ENCODE results near the gene CRTC2. TPM values are rescaled to one million over a fixed set of nuclear protein-coding genes. Genes with fewer than 3 reads are reported as not detected.

Gene CRTC2
- polyA plus RNA-seq, 1 donor from 2014 or later: 12.1 TPM

DNA sequence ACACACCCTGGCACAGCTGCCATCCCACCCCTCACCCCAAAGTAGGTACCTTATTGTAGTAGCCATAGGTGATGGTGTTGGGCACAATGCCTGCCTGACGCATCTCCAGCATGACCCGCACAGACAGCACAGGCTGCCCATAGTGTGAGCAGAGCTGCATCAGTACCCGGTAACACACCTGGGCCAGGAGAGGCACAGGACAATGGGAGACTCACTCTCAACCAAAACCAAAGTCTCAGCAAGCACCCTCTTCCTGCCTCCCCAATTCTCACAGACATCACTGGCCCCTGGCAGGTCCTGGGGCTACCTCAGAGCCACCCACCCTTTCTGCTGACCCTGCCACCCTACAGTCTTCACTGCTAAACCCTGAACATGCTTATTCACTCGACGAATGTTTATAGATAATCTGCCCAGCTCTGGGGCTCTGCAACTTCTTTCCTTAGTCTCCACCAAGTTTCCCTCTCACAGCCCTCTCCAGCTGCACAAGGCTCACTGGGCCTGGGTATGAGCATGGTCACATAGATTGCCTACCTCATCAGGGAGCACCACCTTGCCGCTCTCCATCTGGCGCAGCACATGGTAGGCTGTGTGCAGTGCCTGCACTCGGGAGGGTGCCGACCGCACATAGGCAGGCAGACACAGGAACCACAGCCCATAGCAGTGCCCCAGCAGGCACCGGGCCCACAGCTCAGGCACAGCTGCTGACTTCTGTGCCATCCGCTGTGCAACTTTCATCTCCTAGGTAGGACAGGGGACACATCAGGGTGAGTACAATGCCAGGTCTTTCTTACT, 22.2 kb downstream of the CRTC2 start:
- no peak overlapping the region for H3K27ac ChIP-seq (ENCODE audit: low read length)
- no peaks in the 10 kb centered on the region for H3K27me3 ChIP-seq (ENCODE audit: insufficient read depth, low read depth, low read length)
- no peak overlapping the region for H2AFZ ChIP-seq (ENCODE audit: low read depth, low read length)
- H3K9me2 ChIP-seq (ENCODE audit: insufficient read depth, low read length): no peaks in the 10 kb centered on the region
- H3K4me3 ChIP-seq (ENCODE audit: low read length): no peak overlapping the region
- no peaks in the 10 kb centered on the region for H3K36me3 ChIP-seq (ENCODE audit: insufficient read depth, low read length)
- TF ChIP-seq, protein P1, sequence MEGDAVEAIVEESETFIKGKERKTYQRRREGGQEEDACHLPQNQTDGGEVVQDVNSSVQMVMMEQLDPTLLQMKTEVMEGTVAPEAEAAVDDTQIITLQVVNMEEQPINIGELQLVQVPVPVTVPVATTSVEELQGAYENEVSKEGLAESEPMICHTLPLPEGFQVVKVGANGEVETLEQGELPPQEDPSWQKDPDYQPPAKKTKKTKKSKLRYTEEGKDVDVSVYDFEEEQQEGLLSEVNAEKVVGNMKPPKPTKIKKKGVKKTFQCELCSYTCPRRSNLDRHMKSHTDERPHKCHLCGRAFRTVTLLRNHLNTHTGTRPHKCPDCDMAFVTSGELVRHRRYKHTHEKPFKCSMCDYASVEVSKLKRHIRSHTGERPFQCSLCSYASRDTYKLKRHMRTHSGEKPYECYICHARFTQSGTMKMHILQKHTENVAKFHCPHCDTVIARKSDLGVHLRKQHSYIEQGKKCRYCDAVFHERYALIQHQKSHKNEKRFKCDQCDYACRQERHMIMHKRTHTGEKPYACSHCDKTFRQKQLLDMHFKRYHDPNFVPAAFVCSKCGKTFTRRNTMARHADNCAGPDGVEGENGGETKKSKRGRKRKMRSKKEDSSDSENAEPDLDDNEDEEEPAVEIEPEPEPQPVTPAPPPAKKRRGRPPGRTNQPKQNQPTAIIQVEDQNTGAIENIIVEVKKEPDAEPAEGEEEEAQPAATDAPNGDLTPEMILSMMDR (IDR thresholded peaks at IDR 0.05; ENCODE audit: poor library complexity, severe bottlenecking): no peak
- TF ChIP-seq POLR2AphosphoS5 (IDR thresholded peaks at IDR 0.05) (no peak), SMC3 (conservative IDR thresholded peaks at IDR 0.05; ENCODE audit: poor library complexity) (no peak), EP300 (conservative IDR thresholded peaks at IDR 0.05; ENCODE audit: poor library complexity, severe bottlenecking) (no peak), REST (IDR thresholded peaks at IDR 0.05; ENCODE audit: borderline replicate concordance) (no peak), RAD21 (conservative IDR thresholded peaks at IDR 0.05) (no peak), EZH2 (IDR thresholded peaks at IDR 0.05; ENCODE audit: borderline replicate concordance, insufficient read depth, low read length, poor library complexity, severe bottlenecking) (no peak), MXI1 (conservative IDR thresholded peaks at IDR 0.05; ENCODE audit: poor library complexity, severe bottlenecking) (no peak)
- H3K9me3 ChIP-seq (ENCODE audit: low read length): no peaks in the 10 kb centered on the region
- H3K9ac ChIP-seq (ENCODE audit: low read length): no peak overlapping the region
- H3K79me2 ChIP-seq (replicated peaks; ENCODE audit: insufficient read depth, low read length): no peaks in the 10 kb centered on the region
- no peak overlapping the region for H3K4me2 ChIP-seq (ENCODE audit: low read length)
- no peaks in the 10 kb centered on the region for H4K20me1 ChIP-seq (ENCODE audit: insufficient read depth)
- H3F3A ChIP-seq (ENCODE audit: insufficient read depth, low read length, poor library complexity, severe bottlenecking): no peaks in the 10 kb centered on the region

DNA sequence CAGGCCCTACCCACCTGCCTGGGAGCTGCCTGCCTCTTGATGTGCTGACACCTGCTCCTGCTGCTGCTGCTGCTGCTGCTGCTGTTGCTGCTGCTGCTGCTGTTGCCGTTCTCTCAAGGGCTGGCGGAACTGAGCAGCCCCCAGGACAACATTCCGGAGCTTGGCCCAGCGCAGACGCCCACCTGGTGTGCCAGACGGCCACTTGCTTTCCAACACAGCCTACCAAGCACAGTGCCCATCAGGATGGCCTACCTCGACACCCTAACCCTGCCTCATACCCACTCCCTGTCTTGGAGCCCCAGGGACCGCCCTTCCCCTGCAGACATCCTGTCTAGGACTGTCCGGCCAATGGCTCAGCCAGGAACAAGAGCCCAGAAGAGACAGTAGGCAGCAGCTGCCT, 23.7 kb downstream of the CRTC2 start:
- Histone ChIP-seq H3K79me2 (replicated peaks; ENCODE audit: insufficient read depth, low read length) (no peaks in the 10 kb centered on the region), H3K9me3 (ENCODE audit: low read length) (no peaks in the 10 kb centered on the region), H3F3A (ENCODE audit: insufficient read depth, low read length, poor library complexity, severe bottlenecking) (no peaks in the 10 kb centered on the region), H3K27me3 (ENCODE audit: insufficient read depth, low read depth, low read length) (no peaks in the 10 kb centered on the region), H2AFZ (ENCODE audit: low read depth, low read length) (no peak overlapping the region), H3K36me3 (ENCODE audit: insufficient read depth, low read length) (no peaks in the 10 kb centered on the region), H4K20me1 (ENCODE audit: insufficient read depth) (no peaks in the 10 kb centered on the region), H3K27ac (ENCODE audit: low read length) (no peak overlapping the region), H3K4me3 (ENCODE audit: low read length) (no peak overlapping the region), H3K4me2 (ENCODE audit: low read length) (no peak overlapping the region), H3K9me2 (ENCODE audit: insufficient read depth, low read length) (no peaks in the 10 kb centered on the region), H3K9ac (ENCODE audit: low read length) (no peak overlapping the region)
- no peak for TF ChIP-seq RAD21 (conservative IDR thresholded peaks at IDR 0.05)
- no peak for TF ChIP-seq MXI1 (conservative IDR thresholded peaks at IDR 0.05; ENCODE audit: poor library complexity, severe bottlenecking)
- TF ChIP-seq REST (IDR thresholded peaks at IDR 0.05; ENCODE audit: borderline replicate concordance): no peak
- TF ChIP-seq EZH2 (IDR thresholded peaks at IDR 0.05; ENCODE audit: borderline replicate concordance, insufficient read depth, low read length, poor library complexity, severe bottlenecking): no peak
- TF ChIP-seq POLR2AphosphoS5 (IDR thresholded peaks at IDR 0.05): no peak
- TF ChIP-seq, protein P1 (IDR thresholded peaks at IDR 0.05; ENCODE audit: poor library complexity, severe bottlenecking): no peak
- no peak for TF ChIP-seq SMC3 (conservative IDR thresholded peaks at IDR 0.05; ENCODE audit: poor library complexity)
- no peak for TF ChIP-seq TAF1 (IDR thresholded peaks at IDR 0.05; ENCODE audit: low read depth)
- no peak for TF ChIP-seq EP300 (conservative IDR thresholded peaks at IDR 0.05; ENCODE audit: poor library complexity, severe bottlenecking)

Data from neural cell (in vitro differentiated cells).